Spinal cord (tissue), 10 donors: ENCODE measurements around the gene GPR156. TPM values are rescaled to one million over a fixed set of nuclear protein-coding genes. Genes with fewer than 3 reads are reported as not detected.
A peak's percentile ranks its signal among the peaks of the same experiment; 100 is the strongest.
"Not testable (repeated sequence)": the region's sequence is repeated elsewhere in the genome, so short reads cannot be mapped to it uniquely, and the experiment has no call there.

Source experiments
- DNase-seq, 6 donors: peaks; one replicate each; pipeline versions ENCODE4 v3.0.0 to v3.0.0-alpha.2; 2013 to 2015; ENCODE audit warnings: low spot score in 6 of 6, low read depth in 4 of 6
- H3K27ac ChIP-seq: one replicate; pipeline ENCODE4 v1.5.1; 2013; ENCODE audit warnings: low read depth, low read length, control low read depth
- H3K27me3 ChIP-seq: one replicate; pipeline ENCODE4 v1.6.1; 2013; ENCODE audit warnings: low read length; ENCODE audit not compliant: control insufficient read depth, insufficient read depth
- H3K36me3 ChIP-seq: one replicate; pipeline ENCODE4 v1.6.1; 2013; ENCODE audit warnings: low read length; ENCODE audit not compliant: control insufficient read depth, insufficient read depth
- H3K4me1 ChIP-seq: one replicate; pipeline ENCODE4 v1.6.1; 2013; ENCODE audit warnings: low read length; ENCODE audit not compliant: control insufficient read depth, insufficient read depth
- H3K4me3 ChIP-seq: one replicate; pipeline ENCODE4 v1.5.1; 2013; ENCODE audit warnings: low read depth, low read length, control low read depth
- H3K9me3 ChIP-seq: one replicate; pipeline ENCODE4 v1.6.1; 2013; ENCODE audit warnings: low read length; ENCODE audit not compliant: control insufficient read depth, insufficient read depth
- WGBS: methylation state at CpG from one replicate; pipeline ENCODE4 v1.1.5; 2013; ENCODE audit warnings: missing lambda C conversion rate; ENCODE audit not compliant: insufficient coverage; 5-methylcytosine and 5-hydroxymethylcytosine counted together
- polyA plus RNA-seq, 2 donors: library from polyadenylated mRNA; unstranded; fragments of 120-200 nt; gene quantifications; one replicate each; pipeline ENCODE4 v1.2.1, GENCODE V29; 2013; ENCODE audit not compliant: insufficient read length in 2 of 2
- total RNA-seq, 2 donors: library from RNA; depleted of rRNA in 1 of 2; stranded (reverse); fragments of 120-200 nt in 1 of 2; fragments of >200 nt in 1 of 2; gene quantifications; one replicate each; pipeline versions ENCODE4 v1.2.3 to v1.2.4, GENCODE V29; 2013 to 2014
- donor health status: healthy.

The GPR156 gene
- total and polyA plus RNA-seq, 4 donors, result 1.7 to 2.1 (median 2.1) TPM

DNA sequence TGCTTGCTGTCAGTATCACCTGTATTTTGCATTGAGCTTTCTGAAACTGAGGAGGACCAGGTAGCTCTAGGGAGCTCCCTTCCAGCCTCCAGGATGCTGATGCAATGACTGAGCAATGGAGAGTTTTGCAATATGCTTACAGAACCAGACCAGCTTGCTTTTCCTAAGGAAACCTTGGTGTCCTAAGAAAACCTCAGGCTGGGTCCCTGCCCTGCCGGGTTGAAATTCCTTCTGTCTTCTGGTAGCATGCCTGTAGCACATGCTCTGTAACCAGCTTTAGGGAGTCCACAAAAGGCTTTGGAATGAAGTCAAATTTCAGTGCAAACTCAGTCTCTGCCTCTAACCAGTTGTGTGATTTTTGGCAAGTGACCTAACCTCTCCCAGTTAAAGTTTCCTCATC lies 125.0 kb downstream of the GPR156 start:
- Histone ChIP-seq H3K27ac (no peak overlapping the region), H3K9me3 (peaks cover 4% of the 10 kb centered on the region), H3K36me3 (no peaks in the 10 kb centered on the region), H3K4me3 (no peak overlapping the region), H3K27me3 (no peaks in the 10 kb centered on the region), H3K4me1 (no peaks in the 10 kb centered on the region)
- DNase-seq, result peak in 1 of 6 donors; percentile 24
- WGBS, result 31% methylated on average over 1 of the region's 1 CpG

DNA sequence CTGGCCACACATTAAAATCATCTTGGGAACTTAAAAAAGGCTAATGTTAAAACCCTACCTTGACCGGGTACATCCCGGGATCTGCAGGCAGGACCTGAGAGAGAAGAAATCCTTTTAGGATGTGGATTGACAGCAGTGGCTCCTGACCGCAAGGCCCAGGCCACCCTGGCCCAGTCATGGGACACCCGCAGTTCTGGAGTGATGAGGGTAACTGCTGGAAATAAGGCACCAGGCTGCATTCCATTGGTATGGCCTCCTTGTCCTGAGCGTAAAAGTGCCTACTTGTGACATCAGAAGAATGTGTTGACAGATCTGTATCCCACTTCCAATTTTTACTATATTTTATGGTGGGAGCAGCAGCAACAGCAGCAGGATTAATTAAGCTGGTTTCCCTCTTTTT lies 127.3 kb downstream of the GPR156 start:
- H3K9me3 ChIP-seq, result peaks cover 6% of the 10 kb centered on the region
- no peaks in the 10 kb centered on the region for H3K36me3 ChIP-seq
- no peak overlapping the region for H3K27ac ChIP-seq
- no peaks in the 10 kb centered on the region for H3K27me3 ChIP-seq
- H3K4me3 ChIP-seq, result no peak overlapping the region
- no peak for DNase-seq
- 40% methylated on average over 1 of the region's 5 CpGs for WGBS
- H3K4me1 ChIP-seq, result no peaks in the 10 kb centered on the region

DNA sequence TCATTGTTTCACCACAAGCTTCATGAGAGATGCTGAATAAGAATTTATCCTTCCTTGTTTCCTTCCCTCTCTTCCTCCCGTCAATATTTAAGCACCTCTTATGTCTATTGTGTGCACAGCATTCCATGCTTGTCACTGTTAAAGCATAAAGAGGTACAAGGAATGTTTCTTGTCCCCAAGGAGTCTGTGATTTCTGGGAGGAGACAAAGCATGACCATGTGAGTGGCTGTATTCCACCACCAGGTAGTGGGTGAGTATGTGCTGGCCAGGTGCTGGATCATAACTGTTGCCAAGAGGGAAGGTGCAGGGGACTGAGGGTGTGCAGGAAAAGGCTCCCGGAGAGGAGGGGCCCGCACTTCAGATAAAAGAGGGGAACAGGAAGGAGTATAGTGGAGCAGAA lies 127.9 kb downstream of the GPR156 start:
- no peak overlapping the region for H3K4me3 ChIP-seq
- H3K27me3 ChIP-seq, result no peaks in the 10 kb centered on the region
- DNase-seq, result no peak
- WGBS, result 100% methylated on average over 2 of the region's 3 CpGs
- H3K36me3 ChIP-seq, result no peaks in the 10 kb centered on the region
- no peaks in the 10 kb centered on the region for H3K4me1 ChIP-seq
- H3K9me3 ChIP-seq, result peaks cover 6% of the 10 kb centered on the region
- H3K27ac ChIP-seq, result no peak overlapping the region

DNA sequence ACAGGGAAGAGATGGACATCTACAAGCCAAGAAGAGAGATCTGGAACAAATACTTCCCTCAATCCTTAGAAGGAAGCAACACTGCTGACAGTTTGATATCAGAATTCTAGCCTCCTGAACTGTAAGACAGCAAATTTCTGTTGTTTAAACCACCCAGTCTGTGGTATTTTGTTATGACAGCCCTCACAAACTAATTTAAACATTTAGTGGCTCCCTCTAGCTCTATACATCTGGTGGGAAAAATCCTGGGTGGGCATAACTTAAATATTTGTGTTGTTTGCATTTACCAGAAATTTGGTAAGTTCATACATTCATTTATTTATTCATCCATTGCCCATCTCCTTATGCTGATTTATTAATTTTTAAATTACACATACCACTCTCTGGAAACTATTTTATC lies 128.3 kb downstream of the GPR156 start:
- no peaks in the 10 kb centered on the region for H3K27me3 ChIP-seq
- no peak overlapping the region for H3K27ac ChIP-seq
- peaks cover 6% of the 10 kb centered on the region for H3K9me3 ChIP-seq
- no peaks in the 10 kb centered on the region for H3K36me3 ChIP-seq
- no peak for DNase-seq
- H3K4me3 ChIP-seq, result no peak overlapping the region
- no peaks in the 10 kb centered on the region for H3K4me1 ChIP-seq

DNA sequence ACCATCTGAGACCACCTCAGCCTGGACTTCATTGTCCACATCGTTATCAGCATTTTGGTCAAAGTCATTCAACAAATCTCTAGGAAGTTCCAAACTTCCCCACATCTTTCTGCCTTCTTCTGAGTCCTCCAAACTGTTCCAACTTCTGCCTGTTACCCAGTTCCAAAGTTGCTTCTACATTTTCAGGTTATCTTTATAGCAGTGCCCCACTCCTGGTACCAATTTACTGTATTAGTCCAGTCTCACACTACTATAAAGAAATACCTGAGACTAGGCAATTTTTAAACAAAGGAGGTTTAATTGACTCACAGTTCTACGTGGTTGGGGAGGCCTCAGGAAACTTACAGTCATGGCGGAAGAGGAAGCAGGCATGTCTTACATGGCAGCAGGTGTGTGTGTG lies 129.3 kb downstream of the GPR156 start:
- WGBS, result 100% methylated on average over 1 of the region's 3 CpGs

DNA sequence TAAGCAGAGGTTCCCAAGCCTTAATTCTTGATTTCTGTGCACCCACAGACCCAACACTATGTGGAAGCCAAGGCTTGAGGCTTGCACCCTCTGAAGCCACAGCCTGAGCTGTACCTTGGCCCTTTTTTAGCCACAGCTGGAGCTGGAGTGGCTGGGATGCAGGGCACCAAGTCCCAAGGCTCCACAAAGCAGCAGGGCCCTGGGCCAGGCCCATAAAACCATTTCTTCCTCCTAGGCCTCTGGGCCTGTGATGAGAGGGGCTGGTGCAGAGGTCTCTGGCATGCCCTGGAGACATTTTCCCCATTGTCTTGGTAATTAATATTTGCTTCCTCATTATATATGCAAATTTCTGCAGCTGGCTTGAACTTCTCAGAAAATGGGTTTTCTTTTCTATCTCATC lies 129.9 kb downstream of the GPR156 start:
- DNase-seq, result no peak
- Histone ChIP-seq H3K4me1 (no peaks in the 10 kb centered on the region), H3K36me3 (no peaks in the 10 kb centered on the region), H3K27me3 (no peaks in the 10 kb centered on the region), H3K9me3 (peaks cover 5% of the 10 kb centered on the region), H3K27ac (no peak overlapping the region), H3K4me3 (no peak overlapping the region)

More for the DNA sequence above, 129.3 kb downstream of the GPR156 start:
- H3K27ac ChIP-seq, DNase-seq, H3K4me1 ChIP-seq, H3K36me3 ChIP-seq, H3K9me3 ChIP-seq, H3K27me3 ChIP-seq, H3K4me3 ChIP-seq: not testable (repeated sequence)

DNA sequence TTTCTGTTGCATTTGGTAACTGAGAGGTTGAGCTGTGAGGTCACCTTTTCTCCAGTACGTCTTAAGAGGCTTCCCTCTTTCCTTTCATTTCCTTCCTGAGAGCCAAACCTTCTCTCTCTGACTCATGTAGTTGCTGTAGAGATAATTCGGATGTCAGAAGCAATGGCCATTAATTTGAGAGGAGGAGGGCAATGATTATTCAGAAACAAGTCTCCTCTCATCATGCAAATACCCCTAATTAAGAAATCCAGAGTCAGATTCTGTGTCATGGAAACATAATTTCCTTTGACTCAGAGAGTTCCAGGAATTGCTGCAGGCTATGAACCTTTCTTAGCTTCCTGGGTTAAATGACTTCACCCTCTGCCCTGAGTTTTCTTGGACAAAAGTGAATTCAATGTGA lies 131.7 kb downstream of the GPR156 start:
- Histone ChIP-seq H3K4me1 (no peaks in the 10 kb centered on the region), H3K9me3 (peaks cover 4% of the 10 kb centered on the region), H3K36me3 (no peaks in the 10 kb centered on the region), H3K27me3 (no peaks in the 10 kb centered on the region), H3K4me3 (no peak overlapping the region), H3K27ac (no peak overlapping the region)
- no peak for DNase-seq
- no CpG with 5 or more reads among the region's 2 CpGs for WGBS

DNA sequence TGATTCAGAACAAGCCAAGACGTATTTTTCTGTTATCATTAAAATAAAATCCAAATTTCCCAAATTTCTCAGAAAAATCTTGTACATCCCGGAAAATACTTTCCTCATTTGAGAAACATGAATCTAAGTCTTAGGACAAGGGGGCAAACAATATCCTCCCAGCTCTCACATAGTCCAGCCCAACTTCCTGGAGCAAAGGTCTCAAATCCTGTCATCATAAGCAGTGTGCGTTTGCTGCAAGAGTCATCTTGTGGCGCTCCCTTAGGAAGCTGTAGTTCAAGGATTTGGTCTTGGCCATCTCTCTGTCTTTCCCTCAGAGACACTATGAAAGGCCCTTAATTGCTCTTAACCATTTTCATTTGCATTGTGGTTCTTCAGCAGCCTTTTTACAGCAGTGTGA lies 133.2 kb downstream of the GPR156 start:
- Histone ChIP-seq H3K36me3 (no peaks in the 10 kb centered on the region), H3K4me3 (no peak overlapping the region), H3K27me3 (no peaks in the 10 kb centered on the region), H3K27ac (no peak overlapping the region), H3K9me3 (peaks cover 4% of the 10 kb centered on the region), H3K4me1 (no peaks in the 10 kb centered on the region)
- no peak for DNase-seq
- WGBS, result 100% methylated on average over 4 of the region's 4 CpGs

DNA sequence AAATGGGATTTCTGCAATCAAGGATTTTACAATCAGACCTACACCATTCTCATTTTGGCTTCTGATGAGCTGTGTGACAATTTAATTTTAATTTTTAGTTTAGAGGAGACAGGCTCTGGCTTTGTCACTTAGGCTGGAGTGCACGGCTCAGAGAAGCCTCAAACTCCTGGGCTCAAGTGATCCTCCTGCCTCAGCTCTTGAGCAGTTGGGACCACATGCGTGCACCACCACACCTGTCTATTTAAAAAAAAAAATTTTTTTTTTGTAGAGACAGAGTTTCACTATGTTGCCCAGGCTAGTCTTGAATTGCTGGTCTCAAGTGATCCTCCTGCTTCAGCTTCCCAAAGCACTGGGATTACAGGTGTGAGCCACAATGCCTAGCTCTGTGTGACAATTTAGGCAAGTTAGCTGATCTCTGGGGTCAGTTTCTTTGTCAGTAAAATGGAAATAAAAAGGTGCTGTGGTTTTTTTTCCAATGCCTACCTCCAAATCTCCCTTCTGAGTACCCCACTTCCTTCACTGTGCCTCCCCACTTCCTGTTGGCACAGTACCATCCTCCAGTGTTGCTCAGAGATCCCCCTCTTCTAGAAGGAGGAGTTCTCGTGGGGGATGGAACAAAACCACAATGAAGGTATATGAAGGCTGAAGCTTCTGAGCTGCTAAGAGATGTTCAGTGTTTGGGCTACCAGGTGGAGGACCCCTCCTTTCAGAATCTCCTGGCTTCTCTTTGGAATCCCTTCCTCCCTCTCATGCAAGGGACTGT lies 136.7 kb downstream of the GPR156 start:
- H3K36me3 ChIP-seq, result no peaks in the 10 kb centered on the region
- no peak for DNase-seq
- H3K4me3 ChIP-seq, result no peak overlapping the region
- H3K27ac ChIP-seq, result no peak overlapping the region
- H3K4me1 ChIP-seq, result no peaks in the 10 kb centered on the region
- H3K9me3 ChIP-seq, result no peaks in the 10 kb centered on the region
- no peaks in the 10 kb centered on the region for H3K27me3 ChIP-seq
- 100% methylated on average over 1 of the region's 3 CpGs for WGBS

DNA sequence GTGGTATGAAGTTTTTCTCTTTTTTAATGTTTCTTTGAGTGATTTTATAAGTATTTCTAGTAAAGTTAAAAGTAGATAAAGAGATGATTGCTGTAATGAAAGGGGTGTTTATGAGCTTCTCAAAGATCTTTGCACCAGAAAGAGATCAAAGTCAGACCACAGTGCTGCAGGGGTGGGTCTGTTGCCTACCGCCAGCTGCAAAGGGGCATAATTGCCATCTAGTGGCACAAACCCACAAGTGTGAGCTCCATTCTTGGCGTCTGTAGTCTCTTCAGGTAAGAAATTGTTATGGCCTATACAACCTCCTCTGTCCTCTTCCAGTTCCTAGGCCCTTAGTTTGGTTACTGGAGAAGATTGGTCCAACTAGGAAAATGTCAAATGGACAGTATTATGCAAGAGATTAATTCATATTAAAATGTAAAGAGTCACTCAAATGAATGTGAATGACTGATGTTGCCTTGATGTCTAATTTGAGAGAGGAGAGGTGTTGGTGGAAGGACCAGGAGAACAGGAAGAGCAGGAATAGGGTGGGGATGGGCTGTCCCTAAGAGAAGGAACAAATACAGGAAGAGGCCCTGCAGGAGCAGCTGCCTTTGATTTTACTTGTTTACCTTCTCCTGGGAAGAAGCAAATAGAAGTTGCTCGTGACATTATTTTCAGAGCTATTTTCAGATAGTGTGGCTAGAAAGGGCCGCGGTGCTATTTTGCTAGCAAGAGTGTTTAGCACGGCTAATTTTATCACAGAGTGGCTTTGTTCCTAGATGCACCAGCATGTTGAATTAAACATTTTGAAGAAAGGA lies 137.8 kb downstream of the GPR156 start:
- Histone ChIP-seq H3K36me3 (no peaks in the 10 kb centered on the region), H3K27me3 (no peaks in the 10 kb centered on the region), H3K9me3 (no peaks in the 10 kb centered on the region), H3K27ac (no peak overlapping the region), H3K4me1 (no peaks in the 10 kb centered on the region), H3K4me3 (no peak overlapping the region)
- peak in 1 of 6 donors; percentile 22 for DNase-seq
- 71% methylated on average over 5 of the region's 6 CpGs for WGBS
